HG03103 (cell line): ENCODE results near the gene LRRC71.

ENCODE experiments used
- ATAC-seq: cut with Tn5 transposase; IDR thresholded peaks from one replicate; pipeline ENCODE4 v1.9.1; 2021; ENCODE audit warnings: low read depth; ENCODE audit not compliant: unreplicated experiment

Gene LRRC71

GRCh38 chr1:156889802-156890580, 30.4 kb upstream of the LRRC71 start:
- ATAC-seq: no peak

- ATAC-seq: peak; percentile 52
These were observed 28.0 kb upstream of the LRRC71 start for GRCh38 chr1:156892190-156893047.

DNA sequence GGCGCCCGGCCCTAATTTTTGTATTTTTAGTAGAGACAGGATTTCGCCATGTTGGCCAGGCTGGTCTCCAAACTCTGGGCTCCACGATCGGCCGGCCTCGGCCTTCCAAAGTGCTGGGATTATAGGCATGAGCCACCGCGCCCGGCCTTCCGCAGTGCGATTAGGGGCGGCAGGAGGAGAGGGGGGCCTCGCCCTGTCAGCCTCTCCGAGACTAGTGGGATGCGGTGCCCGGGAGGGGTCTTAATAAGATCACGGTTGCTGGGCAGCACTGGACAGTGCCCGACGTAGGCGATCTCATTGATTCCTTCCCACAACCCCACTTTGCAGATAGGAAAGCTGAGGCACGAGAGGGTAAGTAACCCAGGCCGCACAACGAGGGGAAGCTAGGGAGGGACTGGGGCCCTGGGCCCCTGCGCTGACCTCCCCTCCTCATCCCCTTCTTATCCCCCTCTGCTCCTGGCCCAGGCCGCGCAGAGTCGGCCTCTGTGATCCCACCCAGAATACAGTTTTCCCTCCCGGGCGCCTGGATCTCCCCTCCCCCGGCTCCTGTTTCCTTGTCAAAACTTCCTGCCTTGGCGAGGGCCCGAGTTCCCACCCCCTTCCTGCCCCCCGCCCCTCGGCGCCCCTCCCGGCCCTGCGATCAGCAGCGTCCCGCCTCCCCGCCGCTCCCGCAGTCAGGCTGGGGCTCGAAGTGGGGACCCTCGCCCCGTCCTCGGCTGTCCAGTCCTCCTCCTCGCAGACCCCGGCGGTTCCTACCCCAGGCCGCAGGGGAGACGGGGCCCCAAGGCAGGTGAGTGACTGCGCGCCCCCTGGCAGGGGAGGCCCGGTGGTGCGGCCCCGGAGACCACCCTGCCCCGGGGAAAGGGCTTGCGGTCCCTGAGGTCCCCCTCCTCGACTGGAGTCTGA, 27.1 kb upstream of the LRRC71 start, which contains the start of gene PEAR1:
PEAR1 (plus strand) TSS at position 671 of the 906 bp plus-strand sequence. CDS start 10,209 bp downstream, outside the sequence.
- no peak for ATAC-seq

DNA sequence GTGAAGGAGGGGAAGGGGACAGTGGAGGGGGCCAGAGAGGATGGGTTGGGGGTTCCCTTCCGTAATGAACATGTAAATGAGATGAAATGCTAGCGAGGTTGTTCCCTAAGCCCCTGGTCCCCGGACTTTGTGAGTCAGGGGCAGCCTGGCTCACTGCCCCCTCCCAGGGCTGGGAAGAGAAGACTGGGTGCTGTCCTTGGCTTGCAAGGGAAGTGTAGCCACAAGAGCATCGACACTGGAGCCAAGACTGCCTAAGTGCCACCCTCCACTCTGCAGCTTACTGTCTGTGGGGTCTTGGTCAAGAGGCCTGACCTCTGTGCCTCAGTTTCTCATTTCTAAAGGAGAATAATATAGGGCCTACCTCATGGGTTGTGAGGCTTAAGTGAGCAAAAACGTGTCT, 26.4 kb upstream of the LRRC71 start:
- no peak for ATAC-seq

DNA sequence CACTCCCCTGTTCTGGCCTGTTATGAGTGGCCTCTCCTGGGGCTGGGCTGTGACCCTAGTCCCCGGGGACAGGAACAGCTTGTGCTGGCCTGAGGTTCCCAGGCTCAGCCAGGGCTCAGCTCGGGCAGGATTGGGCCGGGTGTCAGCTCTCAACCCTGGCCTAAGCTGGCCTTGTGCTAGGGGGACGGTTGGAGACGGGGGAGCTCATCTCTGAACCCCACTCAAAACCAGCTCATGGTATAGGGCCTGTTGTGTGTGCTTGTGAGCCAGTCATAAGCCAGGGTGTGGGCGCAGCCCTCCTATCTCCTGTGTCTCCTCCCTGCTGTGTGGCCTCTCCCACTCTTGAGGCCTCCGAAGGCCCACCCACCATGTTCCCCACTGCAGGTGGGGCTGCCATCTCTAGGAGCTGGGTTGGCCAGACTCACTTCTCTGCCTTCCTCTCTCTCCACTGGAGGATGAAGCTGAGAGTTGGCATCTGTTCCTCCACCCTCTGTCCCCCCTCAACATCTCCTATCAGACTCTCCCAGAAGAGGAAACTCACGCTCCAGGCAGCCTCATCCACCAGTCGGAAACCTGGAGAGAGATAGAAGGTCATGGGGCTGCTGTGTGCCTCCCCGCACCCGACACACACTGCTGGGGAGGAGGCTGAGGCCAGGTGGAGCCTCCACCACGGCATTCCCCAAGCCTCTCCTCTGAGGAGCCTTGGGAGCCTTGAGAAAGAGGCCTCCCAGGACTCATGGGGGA, 25.5 kb upstream of the LRRC71 start:
- no peak for ATAC-seq

- no peak for ATAC-seq
These were observed 25.0 kb upstream of the LRRC71 start for GRCh38 chr1:156895455-156895812.

GRCh38 chr1:156895927-156896326, 24.5 kb upstream of the LRRC71 start:
- ATAC-seq: no peak

- no peak for ATAC-seq
These were observed 23.9 kb upstream of the LRRC71 start for GRCh38 chr1:156896490-156897033.

DNA sequence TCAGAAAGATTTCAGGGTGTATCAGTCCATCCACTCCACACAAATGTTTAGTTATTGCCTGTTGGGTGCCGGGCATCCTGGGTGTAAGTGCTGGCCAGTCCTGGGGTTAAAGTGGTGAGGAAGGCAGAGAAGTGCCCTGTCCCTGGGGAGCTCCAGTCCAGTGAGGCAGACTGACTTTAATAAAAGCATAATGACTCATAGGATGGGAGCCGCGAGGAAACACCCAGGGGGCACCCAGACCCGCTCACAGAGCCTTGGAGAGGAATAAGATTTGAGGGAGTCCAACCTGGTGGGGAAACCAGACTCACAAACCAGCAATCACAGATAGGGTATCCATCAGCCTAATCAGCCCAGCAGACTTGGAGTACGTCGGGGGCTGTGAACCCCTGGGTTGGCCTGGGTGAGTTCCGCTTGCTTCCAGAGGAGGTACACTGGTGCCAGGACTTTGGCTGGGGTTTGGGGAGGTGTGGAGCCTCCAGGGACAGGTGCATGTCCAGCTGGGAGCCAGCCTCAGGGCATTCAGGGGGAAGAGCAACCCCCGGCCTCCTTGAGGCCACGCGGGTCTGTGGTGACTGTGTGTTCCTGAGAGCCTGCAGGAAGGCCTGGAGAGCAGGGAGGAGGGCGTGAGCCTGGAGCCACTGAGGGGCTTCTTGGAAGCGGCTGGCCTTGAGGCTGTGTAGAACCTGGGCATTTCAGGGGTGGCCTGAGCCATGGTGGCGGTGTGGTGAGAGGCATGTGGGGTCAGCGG, 23.2 kb upstream of the LRRC71 start:
- ATAC-seq: no peak

DNA sequence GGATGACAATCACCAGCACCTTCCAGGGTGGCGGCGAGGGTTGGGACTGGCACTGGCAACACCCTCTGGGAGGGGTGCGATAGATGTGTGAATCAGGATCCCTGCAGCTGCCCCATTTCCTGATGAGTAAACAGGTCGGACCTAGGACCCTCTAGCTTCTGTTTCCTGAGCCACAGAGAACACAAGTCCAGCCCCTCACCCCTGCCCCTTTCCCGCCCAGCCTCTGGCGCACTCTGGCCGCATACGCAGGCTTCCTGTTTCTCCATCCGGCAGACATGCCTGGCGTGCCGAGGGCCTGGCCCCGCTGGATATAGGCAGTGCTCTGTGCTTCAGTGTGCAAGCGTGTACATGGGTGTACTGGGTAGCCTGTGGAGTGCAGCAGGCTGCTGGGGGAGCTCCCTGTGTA, 22.3 kb upstream of the LRRC71 start:
- no peak for ATAC-seq

- ATAC-seq: no peak
These were observed 21.3 kb upstream of the LRRC71 start for GRCh38 chr1:156898971-156899664.

DNA sequence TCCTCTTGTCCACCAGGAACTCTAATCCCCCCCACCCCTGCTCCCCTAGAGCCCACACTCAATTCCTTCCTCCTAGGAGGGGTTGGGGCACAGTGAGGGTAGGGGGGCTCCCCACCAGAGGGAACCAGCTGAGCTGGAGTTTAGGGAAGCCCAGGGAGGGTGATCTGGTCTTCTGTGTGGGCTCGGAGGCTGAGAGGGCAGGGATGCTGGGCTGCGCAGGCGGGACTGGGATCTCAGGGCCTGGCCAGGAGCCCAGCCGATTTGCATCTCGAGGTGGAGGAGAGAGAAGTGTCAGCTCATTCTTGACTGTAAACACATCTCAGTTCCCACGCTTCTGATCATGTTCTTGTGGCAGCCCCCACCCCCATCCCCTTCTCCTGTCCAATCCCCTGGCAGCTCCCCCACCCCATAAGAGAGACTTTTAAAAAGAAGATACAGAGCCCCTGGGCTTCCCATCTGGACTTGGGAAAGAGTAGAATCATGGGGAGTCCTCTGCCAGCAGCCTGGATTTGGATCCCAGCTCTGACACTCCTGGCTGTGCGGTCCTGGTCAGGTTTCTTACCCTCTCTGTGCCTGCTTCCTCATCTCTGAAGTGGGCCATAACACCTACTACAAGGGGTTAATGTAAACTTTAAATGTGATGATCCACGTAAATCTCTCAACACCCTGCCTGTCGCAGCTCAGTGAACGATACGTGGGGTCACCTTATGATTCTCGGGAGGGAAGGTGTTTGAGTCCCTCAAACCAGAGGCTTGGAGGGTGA, 20.3 kb upstream of the LRRC71 start:
- no peak for ATAC-seq

DNA sequence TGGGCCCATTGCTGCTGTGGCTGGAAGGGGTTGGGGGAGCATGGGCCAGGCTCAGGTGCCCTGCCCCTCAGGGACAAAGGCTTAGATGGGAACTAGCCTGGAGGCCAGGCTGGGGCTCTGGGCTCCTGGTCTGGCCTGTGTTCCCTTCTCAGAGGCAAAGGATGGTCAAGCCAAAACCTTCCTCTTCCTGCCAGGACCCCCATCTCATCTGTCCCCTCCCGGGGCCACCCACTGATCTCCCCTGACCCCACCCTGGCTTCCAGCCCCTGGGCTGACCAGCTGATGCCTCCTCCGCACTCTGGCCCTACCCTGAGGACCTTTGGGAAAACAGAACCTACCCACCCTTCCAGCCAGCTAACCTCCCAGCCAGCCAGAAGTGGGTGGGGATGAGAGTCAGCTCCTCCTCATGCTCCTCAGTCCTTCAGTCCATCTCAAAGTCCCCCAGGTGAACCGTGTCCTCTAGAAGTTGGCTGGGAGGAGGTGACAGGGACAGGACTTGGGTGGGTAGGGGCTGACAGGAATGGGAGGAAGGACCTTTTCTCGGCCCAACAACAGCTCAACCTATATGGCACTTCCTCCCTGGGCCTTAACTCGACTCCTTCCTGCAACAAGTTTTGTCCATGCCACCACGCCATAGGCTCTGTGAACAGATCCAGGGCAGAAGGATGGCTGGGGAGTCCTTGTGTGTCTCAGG, 19.4 kb upstream of the LRRC71 start:
- no peak for ATAC-seq

GRCh38 chr1:156901590-156901900, 18.9 kb upstream of the LRRC71 start:
- ATAC-seq: no peak

- no peak for ATAC-seq
These were observed 18.2 kb upstream of the LRRC71 start for GRCh38 chr1:156901966-156902915.
